ENCODE data around the gene TXNDC5. TPM values are rescaled to one million over a fixed set of nuclear protein-coding genes. Genes with fewer than 3 reads are reported as not detected.

The TXNDC5 gene
- total and polyA plus RNA-seq, 8 donors, result 40.0 to 115 (median 96.6) TPM

GRCh38 chr6:7912736-7913517 is 2.3 kb upstream of the TXNDC5 start:
- no peak overlapping the region for H3K4me3 ChIP-seq
- ATAC-seq (no peak), DNase-seq (no peak), FAIRE-seq (no peak)
- no peaks in the 10 kb centered on the region for H3K27me3 ChIP-seq
- H3K9me3 ChIP-seq, result no peaks in the 10 kb centered on the region
- no peaks in the 10 kb centered on the region for H3K36me3 ChIP-seq
- peaks cover 0 to 11% (median 5%) of the 10 kb centered on the region in 3 donors for H3K4me1 ChIP-seq
- intact Hi-C loops (cut with DNase I), result no loop called here
- TF ChIP-seq, protein P1, sequence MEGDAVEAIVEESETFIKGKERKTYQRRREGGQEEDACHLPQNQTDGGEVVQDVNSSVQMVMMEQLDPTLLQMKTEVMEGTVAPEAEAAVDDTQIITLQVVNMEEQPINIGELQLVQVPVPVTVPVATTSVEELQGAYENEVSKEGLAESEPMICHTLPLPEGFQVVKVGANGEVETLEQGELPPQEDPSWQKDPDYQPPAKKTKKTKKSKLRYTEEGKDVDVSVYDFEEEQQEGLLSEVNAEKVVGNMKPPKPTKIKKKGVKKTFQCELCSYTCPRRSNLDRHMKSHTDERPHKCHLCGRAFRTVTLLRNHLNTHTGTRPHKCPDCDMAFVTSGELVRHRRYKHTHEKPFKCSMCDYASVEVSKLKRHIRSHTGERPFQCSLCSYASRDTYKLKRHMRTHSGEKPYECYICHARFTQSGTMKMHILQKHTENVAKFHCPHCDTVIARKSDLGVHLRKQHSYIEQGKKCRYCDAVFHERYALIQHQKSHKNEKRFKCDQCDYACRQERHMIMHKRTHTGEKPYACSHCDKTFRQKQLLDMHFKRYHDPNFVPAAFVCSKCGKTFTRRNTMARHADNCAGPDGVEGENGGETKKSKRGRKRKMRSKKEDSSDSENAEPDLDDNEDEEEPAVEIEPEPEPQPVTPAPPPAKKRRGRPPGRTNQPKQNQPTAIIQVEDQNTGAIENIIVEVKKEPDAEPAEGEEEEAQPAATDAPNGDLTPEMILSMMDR (IDR thresholded peaks at IDR 0.05), result no peak
- 66 to 72% methylated on average over 8 of the region's 8 CpGs for WGBS, 2 donors
- no peak overlapping the region for H3K27ac ChIP-seq

GRCh38 chr6:7912024-7912423 is 1.4 kb upstream of the TXNDC5 start:
- Histone ChIP-seq H3K27me3 (no peaks in the 10 kb centered on the region), H3K36me3 (no peaks in the 10 kb centered on the region), H3K27ac (no peak overlapping the region), H3K4me3 (no peak overlapping the region), H3K4me1 (peaks cover 5 to 20% (median 5%) of the 10 kb centered on the region in 3 donors), H3K9me3 (no peaks in the 10 kb centered on the region)
- FAIRE-seq, result no peak
- DNase-seq, result no peak
- TF ChIP-seq, protein P1 (IDR thresholded peaks at IDR 0.05), result no peak
- intact Hi-C loops (cut with DNase I), result no loop called here
- 86 to 87% methylated on average over 6 of the region's 6 CpGs for WGBS, 2 donors
- ATAC-seq, result no peak

GRCh38 chr6:7911345-7911725 is 747 bp upstream of the TXNDC5 start:
- ATAC-seq (no peak), DNase-seq (no peak), FAIRE-seq (no peak)
- TF ChIP-seq, protein P1 (IDR thresholded peaks at IDR 0.05), result no peak
- H3K4me1 ChIP-seq, result peaks cover 5 to 25% (median 6%) of the 10 kb centered on the region in 3 donors
- peak overlapping the region in 3 of 4 donors; percentile 56 to 78 (median 73) for H3K4me3 ChIP-seq
- WGBS, 2 donors, result 78 to 83% methylated on average over 11 of the region's 11 CpGs
- no peaks in the 10 kb centered on the region for H3K9me3 ChIP-seq
- H3K27ac ChIP-seq, result no peak overlapping the region
- H3K36me3 ChIP-seq, result no peaks in the 10 kb centered on the region
- no peaks in the 10 kb centered on the region for H3K27me3 ChIP-seq
- intact Hi-C loops (cut with DNase I), result no loop called here

- Histone ChIP-seq H3K36me3 (no peaks in the 10 kb centered on the region), H3K27me3 (no peaks in the 10 kb centered on the region), H3K4me3 (peak overlapping the region; percentile 33 to 78 (median 70)), H3K27ac (peak overlapping the region; percentile 58 to 83 (median 67)), H3K4me1 (peaks cover 5 to 28% (median 6%) of the 10 kb centered on the region in 3 donors), H3K9me3 (no peaks in the 10 kb centered on the region)
- TF ChIP-seq, protein P1 (IDR thresholded peaks at IDR 0.05), result no peak
- 0 to 1% methylated on average over 45 to 57 of the region's 57 CpGs for WGBS, 2 donors
- FAIRE-seq, result no peak
- intact Hi-C loops (cut with DNase I), result no loop called here
- peak in 1 of 6 donors; percentile 68 for DNase-seq
- peak in 2 of 4 donors; percentile 3 to 20 for ATAC-seq
These were observed 312 bp downstream of the TXNDC5 start for GRCh38 chr6:7910298-7910653.

Measured in pancreas (tissue), 10 donors.